Osteoblast (primary cell): Measurements from ENCODE around the gene GYG1. TPM values are rescaled to one million over a fixed set of nuclear protein-coding genes. Genes with fewer than 3 reads are reported as not detected.

Source experiments
- DNase-seq: peaks from one replicate; pipeline ENCODE4 v3.0.0; 2011; ENCODE audit warnings: low spot score, mixed read lengths; ENCODE audit not compliant: insufficient read length; ENCODE audit errors: missing footprints
- H2AFZ ChIP-seq: 2 replicates; pipeline ENCODE4 v1.6.0; 2011; ENCODE audit warnings: mild to moderate bottlenecking, low read length
- H3K27ac ChIP-seq: 2 replicates; pipeline ENCODE4 v1.5.1; 2011; ENCODE audit warnings: mild to moderate bottlenecking, low read depth, low read length, moderate library complexity
- H3K27me3 ChIP-seq: 2 replicates; pipeline ENCODE4 v1.6.0; 2012; ENCODE audit warnings: mild to moderate bottlenecking, control low read depth, inconsistent platforms, low read length, moderate library complexity; ENCODE audit not compliant: insufficient read depth
- H3K36me3 ChIP-seq: 2 replicates; pipeline ENCODE4 v1.5.1; 2011; ENCODE audit warnings: mild to moderate bottlenecking, low read length, control low read depth, moderate library complexity; ENCODE audit not compliant: insufficient read depth
- H3K4me1 ChIP-seq: 2 replicates; pipeline ENCODE4 v1.5.1; 2011; ENCODE audit warnings: mild to moderate bottlenecking, low read length, control low read depth, moderate library complexity; ENCODE audit not compliant: insufficient read depth
- H3K4me2 ChIP-seq: 2 replicates; pipeline ENCODE4 v1.6.0; 2011; ENCODE audit warnings: mild to moderate bottlenecking, low read length; ENCODE audit not compliant: insufficient read depth
- H3K4me3 ChIP-seq: fragments of 200-600 bp; sonication (generic); 3 replicates; pipeline ENCODE4 v1.5.1; 2012; ENCODE audit warnings: mild to moderate bottlenecking, low read length, inconsistent platforms; ENCODE audit not compliant: insufficient read depth
- H3K79me2 ChIP-seq: 2 replicates; pipeline ENCODE4 v1.6.0; 2012; ENCODE audit warnings: mild to moderate bottlenecking, low read length, control low read depth, inconsistent platforms; ENCODE audit not compliant: insufficient read depth
- H3K9me3 ChIP-seq: 2 replicates; pipeline ENCODE4 v1.5.1; 2011; ENCODE audit warnings: low read depth, low read length, control low read depth
- H4K20me1 ChIP-seq: 2 replicates; pipeline ENCODE4 v1.6.0; 2012; ENCODE audit warnings: mild to moderate bottlenecking, low read length, control low read depth; ENCODE audit not compliant: insufficient read depth
- total RNA-seq: library from RNA; depleted of rRNA; stranded (reverse); fragments of >200 nt; gene quantifications from 2 replicates; pipeline ENCODE4 v1.2.3, GENCODE V29; 2012
- TF ChIP-seq, protein P1 (sequence below): IDR thresholded peaks from 2 replicates; pipeline ENCODE4 v1.5.1; 2011; ENCODE audit warnings: mild to moderate bottlenecking, low read depth, low read length, moderate library complexity; ENCODE audit errors: extremely low read depth

The GYG1 gene
- total RNA-seq, 1 donor: 42.3 TPM

DNA sequence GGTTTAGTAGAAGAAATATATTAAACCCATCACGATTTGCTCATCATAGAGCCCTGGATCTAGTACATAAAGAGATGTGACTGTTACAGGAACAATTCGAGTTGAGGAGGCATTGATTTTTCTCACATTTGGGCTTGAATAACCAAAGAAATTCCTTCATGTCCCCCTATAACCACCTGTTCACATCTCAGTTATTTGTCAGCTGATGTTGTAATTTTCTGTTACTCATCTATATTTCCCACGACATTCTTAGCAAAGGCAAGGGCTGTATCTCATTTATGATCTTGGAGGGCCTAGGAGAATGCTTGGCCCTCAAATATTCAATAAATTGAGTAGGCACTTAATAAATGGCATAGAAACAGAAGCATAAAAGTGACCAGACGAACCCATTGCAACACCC is 36.4 kb upstream of the GYG1 start:
- TF ChIP-seq, protein P1, sequence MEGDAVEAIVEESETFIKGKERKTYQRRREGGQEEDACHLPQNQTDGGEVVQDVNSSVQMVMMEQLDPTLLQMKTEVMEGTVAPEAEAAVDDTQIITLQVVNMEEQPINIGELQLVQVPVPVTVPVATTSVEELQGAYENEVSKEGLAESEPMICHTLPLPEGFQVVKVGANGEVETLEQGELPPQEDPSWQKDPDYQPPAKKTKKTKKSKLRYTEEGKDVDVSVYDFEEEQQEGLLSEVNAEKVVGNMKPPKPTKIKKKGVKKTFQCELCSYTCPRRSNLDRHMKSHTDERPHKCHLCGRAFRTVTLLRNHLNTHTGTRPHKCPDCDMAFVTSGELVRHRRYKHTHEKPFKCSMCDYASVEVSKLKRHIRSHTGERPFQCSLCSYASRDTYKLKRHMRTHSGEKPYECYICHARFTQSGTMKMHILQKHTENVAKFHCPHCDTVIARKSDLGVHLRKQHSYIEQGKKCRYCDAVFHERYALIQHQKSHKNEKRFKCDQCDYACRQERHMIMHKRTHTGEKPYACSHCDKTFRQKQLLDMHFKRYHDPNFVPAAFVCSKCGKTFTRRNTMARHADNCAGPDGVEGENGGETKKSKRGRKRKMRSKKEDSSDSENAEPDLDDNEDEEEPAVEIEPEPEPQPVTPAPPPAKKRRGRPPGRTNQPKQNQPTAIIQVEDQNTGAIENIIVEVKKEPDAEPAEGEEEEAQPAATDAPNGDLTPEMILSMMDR: no peak
- Histone ChIP-seq H3K4me1 (peaks cover 12% of the 10 kb centered on the region), H2AFZ (no peak overlapping the region), H3K4me2 (peak overlapping the region; percentile 27), H3K4me3 (no peak overlapping the region), H3K79me2 (no peaks in the 10 kb centered on the region), H3K36me3 (no peaks in the 10 kb centered on the region), H4K20me1 (no peaks in the 10 kb centered on the region), H3K27ac (peak overlapping the region; percentile 14), H3K27me3 (no peaks in the 10 kb centered on the region), H3K9me3 (no peaks in the 10 kb centered on the region)
- DNase-seq: no peak

DNA sequence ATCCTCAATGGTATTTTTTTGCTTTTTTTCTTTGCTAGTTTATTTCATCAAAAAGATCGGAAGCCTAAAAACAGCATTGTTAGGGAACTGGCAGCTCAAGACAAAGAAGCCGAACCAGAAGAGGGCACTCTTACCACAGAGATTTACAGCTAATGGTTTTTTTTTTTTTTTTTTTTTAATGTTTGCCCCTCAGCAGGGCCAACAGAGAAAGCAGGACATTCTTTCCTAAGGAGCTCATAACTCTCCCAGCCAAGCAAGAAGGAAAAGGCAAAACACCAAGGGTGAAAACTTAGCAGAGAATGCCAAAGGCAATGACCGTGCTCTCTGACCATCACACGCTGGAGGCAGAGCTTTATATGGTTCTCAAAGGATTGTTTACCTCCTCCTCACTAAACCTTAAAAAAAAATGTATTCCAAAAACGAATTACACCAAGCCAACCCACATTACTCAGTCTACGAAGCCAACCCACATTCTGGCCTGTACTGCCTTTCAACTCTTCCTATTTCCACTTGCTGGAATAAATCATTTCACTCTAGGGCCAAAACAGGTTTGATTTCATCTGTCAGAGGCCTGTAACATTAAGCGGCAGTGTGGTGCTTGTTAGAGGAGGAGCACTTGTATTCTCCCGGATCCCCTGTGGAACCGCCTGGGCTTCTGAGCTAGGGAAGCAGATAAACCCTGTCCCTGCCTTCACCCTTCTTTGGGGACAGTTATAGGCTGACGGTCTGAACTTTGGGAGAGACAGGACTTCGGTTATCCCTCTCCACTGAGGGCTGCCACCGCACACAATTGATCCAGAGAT is 35.6 kb upstream of the GYG1 start:
- Histone ChIP-seq H4K20me1 (no peaks in the 10 kb centered on the region), H3K4me3 (no peak overlapping the region), H3K79me2 (no peaks in the 10 kb centered on the region), H3K27me3 (no peaks in the 10 kb centered on the region), H3K36me3 (no peaks in the 10 kb centered on the region), H3K4me2 (peak overlapping the region; percentile 59), H2AFZ (peak overlapping the region; percentile 81), H3K4me1 (peaks cover 12% of the 10 kb centered on the region), H3K9me3 (no peaks in the 10 kb centered on the region), H3K27ac (peak overlapping the region; percentile 87)
- peak; percentile 48 for DNase-seq
- TF ChIP-seq, protein P1: peak; percentile 81

DNA sequence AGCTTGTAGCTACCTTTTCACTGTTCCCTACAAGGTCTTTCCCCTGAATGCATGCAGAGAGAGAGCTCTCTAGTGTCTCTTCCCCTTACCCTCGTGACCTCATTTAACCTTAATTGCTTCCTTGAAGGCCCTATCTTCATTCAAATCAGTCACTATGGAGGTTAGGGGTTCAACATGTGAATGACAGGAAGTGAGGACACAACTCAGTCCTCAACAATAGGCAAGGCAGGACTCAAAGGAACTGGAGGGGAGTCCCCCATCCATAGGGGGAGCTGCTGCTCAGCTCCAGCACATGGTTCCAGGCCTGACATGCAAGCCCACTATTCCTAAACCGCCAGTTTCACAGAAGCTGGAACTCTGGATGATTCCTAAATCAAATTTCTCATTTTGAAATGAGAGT is 33.8 kb upstream of the GYG1 start:
- DNase-seq: no peak
- no peak overlapping the region for H3K4me2 ChIP-seq
- no peak overlapping the region for H3K27ac ChIP-seq
- H4K20me1 ChIP-seq: no peaks in the 10 kb centered on the region
- no peaks in the 10 kb centered on the region for H3K9me3 ChIP-seq
- H3K36me3 ChIP-seq: no peaks in the 10 kb centered on the region
- no peaks in the 10 kb centered on the region for H3K27me3 ChIP-seq
- no peak overlapping the region for H2AFZ ChIP-seq
- H3K4me1 ChIP-seq: peaks cover 12% of the 10 kb centered on the region
- H3K79me2 ChIP-seq: no peaks in the 10 kb centered on the region
- TF ChIP-seq, protein P1: peak; percentile 52
- no peak overlapping the region for H3K4me3 ChIP-seq

DNA sequence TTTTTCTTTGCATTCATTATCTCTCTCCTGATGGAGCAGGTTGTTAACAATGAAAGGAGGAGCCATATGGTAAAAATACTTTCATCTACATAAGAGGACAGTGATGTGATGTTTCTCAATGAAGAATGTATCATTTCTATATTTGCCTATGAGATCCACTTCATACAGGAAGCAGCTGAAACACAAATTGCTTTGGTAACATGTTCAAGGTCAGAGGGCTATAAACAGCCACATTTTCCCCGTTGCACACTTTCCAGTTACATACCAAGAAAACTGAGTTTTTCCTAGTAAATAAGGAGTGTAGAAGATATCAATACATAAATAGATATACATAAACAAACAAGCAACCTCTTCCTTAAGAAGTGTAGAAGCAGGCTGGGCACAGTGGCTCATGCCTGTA is 32.6 kb upstream of the GYG1 start:
- H3K4me2 ChIP-seq: no peak overlapping the region
- H4K20me1 ChIP-seq: no peaks in the 10 kb centered on the region
- TF ChIP-seq, protein P1: no peak
- H3K27me3 ChIP-seq: no peaks in the 10 kb centered on the region
- H3K4me1 ChIP-seq: peaks cover 12% of the 10 kb centered on the region
- no peaks in the 10 kb centered on the region for H3K79me2 ChIP-seq
- H3K36me3 ChIP-seq: no peaks in the 10 kb centered on the region
- no peaks in the 10 kb centered on the region for H3K9me3 ChIP-seq
- no peak overlapping the region for H3K27ac ChIP-seq
- H2AFZ ChIP-seq: no peak overlapping the region
- H3K4me3 ChIP-seq: no peak overlapping the region
- no peak for DNase-seq
